GM12873 (cell line): ENCODE data around the gene PDE8B.

ENCODE experiments used
- TF ChIP-seq, protein P1 (sequence below): IDR thresholded peaks from 2 replicates; pipeline ENCODE4 v1.5.1; 2012; ENCODE audit warnings: low read depth, mild to moderate bottlenecking, moderate library complexity, low read length, control low read depth; ENCODE audit not compliant: insufficient read depth; ENCODE audit errors: missing control alignments

PDE8B gene

DNA sequence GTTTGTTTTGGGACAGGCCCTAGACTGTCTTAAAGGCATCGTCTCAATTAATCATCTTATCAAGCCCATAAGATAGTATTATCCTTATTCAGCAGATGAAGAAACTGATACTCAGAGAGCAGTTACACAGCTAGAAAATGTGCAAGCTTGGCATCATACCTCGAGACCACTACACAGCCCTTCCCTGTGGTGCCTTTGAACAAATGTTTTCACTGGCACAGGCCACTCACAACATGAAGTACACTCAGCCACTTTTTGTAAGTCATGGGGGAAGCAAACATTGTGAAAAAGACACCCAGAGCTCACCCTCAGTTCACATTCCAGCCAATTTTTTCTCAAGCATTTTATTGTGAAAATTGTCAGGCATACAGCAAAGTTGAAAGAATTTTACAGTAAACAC is 159.1 kb downstream of the PDE8B start:
- TF ChIP-seq, protein P1, sequence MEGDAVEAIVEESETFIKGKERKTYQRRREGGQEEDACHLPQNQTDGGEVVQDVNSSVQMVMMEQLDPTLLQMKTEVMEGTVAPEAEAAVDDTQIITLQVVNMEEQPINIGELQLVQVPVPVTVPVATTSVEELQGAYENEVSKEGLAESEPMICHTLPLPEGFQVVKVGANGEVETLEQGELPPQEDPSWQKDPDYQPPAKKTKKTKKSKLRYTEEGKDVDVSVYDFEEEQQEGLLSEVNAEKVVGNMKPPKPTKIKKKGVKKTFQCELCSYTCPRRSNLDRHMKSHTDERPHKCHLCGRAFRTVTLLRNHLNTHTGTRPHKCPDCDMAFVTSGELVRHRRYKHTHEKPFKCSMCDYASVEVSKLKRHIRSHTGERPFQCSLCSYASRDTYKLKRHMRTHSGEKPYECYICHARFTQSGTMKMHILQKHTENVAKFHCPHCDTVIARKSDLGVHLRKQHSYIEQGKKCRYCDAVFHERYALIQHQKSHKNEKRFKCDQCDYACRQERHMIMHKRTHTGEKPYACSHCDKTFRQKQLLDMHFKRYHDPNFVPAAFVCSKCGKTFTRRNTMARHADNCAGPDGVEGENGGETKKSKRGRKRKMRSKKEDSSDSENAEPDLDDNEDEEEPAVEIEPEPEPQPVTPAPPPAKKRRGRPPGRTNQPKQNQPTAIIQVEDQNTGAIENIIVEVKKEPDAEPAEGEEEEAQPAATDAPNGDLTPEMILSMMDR: no peak

DNA sequence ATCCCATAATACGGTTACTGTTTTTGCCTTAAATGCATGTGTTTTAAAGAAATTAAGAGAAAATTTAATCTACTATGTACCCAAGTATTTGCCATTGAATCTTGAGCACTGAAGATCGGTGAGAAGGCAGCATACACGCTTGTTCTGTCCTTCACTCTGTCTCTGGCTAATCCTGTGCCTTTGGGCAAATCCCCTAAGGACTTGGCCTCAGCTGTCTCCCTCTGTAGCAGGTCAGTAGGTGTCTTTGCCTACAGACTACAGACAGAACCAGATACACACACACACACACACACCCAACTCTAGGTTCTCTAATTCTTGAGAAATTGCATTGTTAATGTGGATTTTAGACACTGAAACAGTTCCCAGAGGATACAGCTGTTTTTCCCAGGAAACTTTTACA is 164.2 kb downstream of the PDE8B start:
- TF ChIP-seq, protein P1: no peak

DNA sequence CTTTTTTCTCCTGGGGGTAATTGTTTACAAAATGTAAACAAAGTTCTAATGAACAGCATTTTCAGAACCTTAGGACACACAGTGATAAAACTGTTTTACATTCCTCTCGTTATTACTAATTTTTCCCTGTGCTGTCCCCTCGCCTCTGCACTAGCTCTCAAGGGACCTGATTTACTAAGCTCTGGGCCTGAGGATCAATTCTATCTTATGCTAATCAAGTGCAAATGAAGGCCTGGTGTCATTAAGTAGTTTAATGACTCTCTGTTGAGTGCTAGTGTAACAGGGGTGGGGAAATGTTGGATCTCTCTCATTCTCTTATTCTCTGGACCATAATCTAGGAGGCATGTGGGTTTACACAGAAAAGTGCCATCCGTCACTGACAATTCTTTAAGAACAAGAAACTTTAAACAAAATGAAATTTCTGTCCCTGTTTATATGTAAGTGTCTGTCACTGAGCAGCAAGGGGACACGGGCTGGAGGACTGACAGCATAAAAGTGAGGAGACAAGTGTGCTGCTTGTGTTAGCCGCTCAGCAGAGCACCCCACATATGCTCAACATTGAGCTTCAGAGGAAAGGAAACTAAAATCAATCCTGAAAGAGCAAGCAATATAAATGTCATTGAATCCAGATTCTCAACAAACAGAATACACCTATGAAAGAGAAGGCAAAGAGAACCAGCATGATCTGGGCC is 166.3 kb downstream of the PDE8B start:
- TF ChIP-seq, protein P1: no peak

DNA sequence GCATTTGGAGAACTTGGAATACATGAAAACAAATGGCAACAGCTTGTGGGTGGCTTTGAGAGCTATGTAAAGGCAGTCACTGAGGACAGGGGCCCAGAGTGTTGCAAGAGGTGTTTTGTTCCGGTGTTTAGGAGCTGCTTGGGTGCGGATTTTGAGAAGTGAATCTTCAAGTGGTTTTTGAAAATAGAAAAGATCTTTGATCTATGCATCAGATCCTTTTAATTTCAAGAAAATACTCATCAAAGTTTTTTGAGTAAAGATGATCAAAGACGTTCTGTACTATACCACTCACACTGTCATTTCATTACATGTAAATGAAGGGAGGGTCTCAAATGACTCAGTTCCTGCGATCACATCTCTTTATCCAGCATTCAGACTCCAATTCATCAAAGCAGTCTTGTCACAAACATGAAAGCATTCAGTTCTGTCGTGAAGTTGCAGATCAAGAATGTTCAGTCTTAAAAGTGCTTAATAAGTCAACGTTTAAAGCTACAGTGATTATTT is 169.1 kb downstream of the PDE8B start:
- TF ChIP-seq, protein P1: no peak

DNA sequence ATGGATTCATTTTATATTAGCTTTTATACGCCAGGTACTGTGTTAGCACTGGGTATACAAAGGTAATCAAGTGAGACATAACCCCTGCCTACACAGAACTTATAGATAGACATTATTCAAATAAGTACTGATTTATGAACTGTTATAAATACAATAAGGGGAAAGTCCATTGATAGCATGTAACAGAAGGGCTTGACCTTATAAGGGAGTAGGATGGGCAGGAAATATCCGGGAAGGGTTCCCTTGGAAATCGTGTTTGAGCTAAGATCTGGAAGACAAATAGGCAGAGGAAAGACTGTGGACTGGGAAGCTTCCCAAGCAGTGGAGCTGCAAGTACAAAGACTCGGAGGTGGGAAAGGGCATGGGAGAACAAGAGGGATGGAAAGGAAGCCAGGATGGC is 170.2 kb downstream of the PDE8B start:
- TF ChIP-seq, protein P1: no peak

DNA sequence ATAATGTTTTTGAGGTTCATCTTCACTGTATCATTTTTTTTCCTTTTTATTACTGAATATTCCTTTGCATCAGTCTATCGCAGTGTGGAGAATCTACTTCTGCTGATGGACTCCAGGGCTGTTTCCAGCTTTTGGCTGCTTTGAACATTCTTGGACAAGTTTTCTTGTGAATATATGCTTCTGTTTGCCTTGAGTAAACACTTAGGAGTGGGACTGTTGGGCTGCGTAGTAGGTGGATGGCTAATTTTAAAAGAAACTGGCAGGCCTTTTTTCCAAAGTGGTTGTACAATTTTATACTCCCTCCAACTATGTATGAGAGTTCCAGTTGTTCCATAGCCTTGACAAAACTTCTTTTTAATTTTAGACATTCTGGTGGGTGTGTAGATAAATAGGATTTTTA is 179.3 kb downstream of the PDE8B start:
- TF ChIP-seq, protein P1: no peak

DNA sequence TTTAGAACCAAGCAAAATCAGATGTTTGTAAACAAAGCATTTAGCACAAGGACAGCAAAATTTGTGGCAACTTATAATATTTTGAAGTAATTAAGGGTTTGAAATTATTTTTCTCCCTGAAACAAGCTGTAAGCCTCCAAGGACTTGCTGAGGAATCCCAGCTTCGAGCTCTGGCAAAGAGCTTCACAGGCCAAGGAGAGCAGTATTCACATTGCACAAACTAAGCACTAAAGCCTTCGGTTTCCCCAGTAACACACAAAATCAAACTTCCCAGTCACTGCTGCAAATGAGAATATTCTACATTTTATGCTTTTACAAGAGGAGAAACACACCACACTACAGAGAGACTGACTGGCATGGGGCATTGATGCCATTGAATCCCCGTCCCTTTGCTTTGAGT is 179.7 kb downstream of the PDE8B start:
- TF ChIP-seq, protein P1: no peak
